Measurements from ENCODE around the gene GLCCI1.
"Not testable (repeated sequence)": the region's sequence is repeated elsewhere in the genome, so short reads cannot be mapped to it uniquely, and the experiment has no call there.

Gene GLCCI1

DNA sequence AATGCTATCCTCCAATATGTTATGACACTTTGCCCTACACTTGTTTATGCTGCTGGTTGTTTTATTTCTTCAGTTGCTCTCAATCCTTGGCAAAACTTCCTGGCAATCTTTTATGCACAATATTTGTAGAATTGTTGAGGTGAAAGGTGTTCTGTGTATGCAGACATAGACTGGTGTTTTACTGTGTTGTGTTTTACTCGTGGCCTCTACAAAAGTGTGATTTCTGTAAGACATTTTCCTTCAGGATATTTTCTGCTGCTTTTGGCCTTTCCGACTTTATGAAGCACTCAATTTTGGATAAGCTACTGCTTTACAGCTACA, 21.8 kb downstream of the GLCCI1 start:
- no peak for DNase-seq

DNA sequence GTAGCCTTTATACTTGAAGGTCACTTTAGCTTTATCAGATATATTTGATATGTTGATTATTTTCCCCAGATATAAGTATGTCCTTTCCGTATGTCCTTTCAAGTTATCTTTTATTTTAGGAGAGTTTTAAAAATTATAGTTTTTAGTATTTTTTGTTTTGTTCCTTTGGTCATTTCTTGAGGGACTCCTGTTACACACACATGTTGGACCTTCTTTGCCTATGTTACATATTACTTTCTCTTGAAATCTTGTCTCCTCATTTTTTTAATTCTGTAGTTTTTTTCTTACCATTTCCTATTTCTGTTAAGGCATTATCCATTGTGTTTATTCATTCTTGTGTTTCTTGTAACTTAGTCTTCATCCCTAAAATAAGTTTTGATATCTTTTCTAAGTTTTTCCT, 23.9 kb downstream of the GLCCI1 start:
- DNase-seq, result no peak

DNA sequence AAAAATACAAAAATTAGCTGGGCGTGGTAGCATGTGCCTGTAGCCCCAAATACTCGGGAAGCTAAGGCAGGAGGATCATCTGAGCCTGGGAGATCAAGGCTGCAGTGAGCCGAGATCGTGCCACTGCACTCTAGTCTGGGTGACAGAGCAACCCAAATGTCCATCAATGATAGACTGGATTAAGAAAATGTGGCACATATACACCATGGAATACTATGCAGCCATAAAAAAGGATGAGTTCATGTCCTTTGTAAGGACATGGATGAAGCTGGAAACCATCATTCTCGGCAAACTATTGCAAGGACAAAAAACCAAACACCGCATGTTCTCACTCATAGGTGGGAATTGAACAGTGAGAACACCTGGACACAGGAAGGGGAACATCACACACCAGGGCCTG, 26.8 kb downstream of the GLCCI1 start:
- not testable (repeated sequence) for DNase-seq

DNA sequence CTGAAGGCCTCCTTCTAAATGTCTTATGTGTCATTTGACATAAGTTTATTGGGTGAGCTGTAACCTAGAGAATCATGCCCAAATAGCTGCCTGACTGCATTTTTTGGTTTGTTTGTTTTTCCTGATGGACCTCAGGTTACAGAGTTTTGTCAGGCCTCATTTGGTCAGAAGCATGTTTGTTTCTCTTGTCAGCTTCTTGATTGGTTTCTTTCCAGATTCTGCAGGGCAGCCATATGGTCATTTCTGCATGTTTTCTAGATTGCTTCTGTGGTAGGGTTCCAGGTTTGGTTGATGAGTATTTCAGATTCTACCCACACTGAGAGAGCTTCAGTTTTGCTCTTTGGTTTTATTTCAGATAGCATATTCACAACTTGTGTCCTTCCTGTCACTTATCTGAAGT, 28.0 kb downstream of the GLCCI1 start:
- no peak for DNase-seq

DNA sequence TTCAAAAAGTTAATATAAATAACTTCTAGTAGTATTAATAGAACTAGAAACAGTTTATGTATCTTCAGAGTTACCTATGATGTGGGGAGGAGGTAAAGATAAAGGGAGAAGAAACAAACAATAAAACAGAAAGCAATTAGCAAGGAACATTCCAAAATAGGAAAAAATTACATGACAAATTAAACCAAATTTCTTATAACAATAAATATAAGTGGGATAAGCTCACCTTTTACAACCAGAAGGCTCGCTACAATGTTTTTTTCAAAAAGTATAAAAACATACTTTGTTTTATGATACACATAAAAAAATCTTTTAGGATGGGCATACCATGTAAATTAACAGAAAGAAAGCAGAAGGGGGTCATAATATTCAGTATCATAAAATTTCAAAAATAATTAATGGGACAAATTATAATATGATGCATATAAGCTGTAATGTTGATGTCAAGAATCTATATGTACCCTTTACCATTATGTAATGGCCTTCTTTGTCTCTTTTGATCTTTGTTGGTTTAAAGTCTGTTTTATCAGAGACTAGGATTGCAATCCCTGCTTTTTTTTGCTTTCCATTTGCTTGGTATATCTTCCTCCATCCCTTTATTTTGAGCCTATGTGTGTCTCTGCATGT, 31.8 kb downstream of the GLCCI1 start:
- no peak for DNase-seq

DNA sequence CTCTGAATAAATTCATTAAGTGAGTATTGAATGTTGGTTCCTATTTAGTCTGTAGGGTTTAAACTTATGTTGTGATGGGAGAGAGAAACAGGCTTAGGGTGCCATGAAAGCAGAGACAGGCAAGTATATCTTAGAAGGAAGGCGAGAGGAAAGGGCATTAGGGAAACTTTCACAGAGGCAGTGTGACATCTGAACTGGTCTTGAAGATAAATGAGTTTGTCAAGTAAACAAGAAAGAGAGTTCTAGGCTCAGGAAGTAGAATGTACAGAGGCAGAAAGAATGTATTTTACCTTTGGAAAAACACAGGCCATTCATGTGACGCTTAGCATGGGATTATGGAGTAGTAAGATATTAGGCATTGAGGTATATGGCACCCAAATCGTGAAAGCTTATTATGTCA, 34.5 kb downstream of the GLCCI1 start:
- no peak for DNase-seq

DNA sequence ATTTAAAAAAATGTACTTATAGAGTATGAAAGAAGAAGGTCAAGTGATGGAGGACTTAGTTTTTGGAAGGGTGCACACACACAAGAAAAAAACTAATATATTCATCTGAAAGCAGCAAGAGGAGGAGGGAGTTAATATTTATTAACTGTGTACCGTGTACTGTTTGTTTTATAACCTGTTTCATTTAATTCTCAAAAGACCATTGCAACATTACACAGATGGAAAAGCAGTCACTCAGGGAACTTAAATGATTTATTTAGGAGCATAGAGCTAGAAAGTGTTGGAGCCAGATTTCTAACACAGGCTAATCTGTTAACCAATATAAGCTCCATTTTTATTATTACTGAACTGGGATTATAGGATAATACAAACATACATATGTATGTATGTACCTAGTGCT, 36.7 kb downstream of the GLCCI1 start:
- DNase-seq, result no peak

DNA sequence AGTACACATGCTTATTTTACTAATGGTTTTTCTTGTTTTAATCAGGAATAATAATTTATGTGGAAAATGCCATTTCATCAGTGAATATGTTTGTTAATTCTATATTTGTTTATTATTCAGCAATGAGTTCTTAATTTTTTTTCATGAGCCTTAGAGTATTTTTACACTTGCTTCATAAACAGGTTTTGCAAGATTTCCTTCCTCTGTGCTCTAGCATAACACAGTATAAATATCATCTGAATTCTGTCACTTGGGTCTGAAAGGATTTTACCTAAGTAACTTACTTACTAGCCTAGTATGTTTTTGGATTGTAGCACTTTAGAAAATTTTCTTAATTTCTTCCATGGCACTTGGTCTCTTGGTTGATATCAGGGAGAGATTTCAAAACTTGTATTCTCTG, 45.8 kb downstream of the GLCCI1 start:
- no peak for DNase-seq

DNA sequence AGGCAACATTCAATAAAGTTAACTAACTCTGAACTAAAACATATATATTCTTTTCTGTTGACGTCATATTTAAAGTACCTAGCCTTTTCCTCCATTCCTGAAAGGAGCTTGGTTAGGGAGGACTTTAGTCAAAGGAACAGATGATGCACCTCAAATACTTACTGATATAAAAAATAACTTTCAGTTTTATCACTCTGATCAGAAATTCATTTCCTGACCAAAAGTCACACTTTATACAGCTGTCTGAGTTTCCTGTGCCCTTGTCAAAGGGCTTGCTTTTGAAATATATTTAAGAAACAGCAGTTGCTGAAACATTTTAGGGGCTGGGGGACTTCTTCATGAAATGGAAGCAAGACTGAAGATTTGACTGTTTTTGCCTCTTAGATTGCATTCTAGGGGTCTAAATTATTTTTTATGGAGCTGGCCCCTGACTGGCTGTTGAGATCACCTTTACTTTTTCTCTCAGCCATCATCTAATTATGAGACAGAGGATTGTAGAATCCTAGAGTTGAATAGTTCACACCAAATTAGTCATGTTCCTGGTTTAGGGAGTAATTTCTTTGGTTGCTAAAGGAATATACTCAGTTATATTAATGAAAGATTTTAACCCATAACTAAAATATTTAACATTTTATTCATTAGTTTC, 46.6 kb downstream of the GLCCI1 start:
- peak; percentile 63 for DNase-seq

DNA sequence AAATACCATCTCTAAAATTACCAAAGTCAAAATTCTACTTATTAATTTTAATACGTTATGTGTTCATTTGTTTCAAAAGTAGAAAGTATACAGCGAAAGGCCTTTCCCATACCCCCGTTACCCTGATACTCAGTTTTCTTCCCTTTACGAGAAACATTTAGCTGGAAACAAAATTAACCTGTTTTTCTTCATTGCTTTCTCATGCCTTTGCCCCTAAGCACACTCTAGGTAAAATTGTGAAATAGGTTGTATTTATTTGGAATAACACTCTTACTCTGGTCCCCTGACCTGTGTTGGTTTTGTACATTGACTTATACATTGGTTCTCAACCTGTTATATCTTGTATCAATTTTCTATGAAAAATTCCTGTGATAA, 47.1 kb downstream of the GLCCI1 start:
- DNase-seq, result no peak

DNA sequence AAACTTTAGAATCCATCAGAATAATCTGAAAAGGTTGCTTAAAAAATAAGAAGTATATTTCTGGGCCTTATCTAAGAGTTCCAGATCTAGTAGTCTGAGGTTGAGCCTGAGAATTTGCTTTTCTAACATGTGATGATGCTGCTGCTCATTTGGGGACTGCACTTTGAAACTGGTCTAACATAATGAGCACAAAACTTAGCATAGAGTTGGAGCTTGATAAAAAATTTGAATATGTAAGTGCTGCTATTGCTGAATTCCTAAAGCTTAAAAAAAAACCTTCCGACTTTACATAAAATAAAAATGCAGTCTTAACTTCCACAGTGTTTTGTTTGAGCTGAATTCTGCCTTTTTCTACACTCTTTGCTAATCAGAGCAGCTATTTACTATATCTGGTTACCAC, 48.8 kb downstream of the GLCCI1 start:
- DNase-seq, result no peak

DNA sequence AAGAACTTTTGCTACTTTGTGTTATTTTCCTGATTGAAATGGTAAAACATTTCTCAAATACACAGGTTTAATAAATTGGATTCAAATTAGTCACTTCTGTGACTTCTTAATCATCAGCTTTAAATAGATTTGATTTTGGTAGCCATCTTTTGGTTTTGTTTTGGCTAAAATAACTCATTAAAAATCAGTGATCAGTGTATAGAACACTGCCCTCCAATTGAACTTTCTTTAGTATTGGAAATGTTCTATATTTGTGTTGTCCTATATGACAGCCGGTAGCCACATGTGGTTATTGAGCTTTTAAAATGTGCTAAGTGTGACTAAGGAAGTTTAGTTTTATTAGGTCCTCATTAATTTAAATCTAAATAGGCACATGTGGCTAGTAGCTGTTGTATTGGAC, 50.4 kb downstream of the GLCCI1 start:
- DNase-seq, result no peak

DNA sequence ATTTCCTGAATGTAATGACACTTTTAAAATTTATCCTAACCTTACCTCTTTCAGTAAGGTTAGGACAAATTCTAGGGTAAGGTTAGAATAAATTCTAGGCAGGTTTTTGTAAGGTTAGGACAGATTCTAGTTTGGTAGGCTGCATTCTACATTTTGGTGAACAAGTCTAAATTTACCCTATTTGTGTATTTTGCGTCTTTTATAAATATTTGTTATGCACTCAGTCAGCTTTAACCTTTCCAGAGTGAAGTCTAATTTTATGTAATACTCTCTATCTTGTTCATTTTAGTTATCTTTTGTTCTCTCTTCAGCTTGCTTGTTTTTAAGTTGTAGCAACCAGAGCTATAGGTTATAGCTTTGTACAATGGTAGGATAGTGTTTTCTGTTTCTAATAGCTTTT, 54.0 kb downstream of the GLCCI1 start:
- no peak for DNase-seq

DNA sequence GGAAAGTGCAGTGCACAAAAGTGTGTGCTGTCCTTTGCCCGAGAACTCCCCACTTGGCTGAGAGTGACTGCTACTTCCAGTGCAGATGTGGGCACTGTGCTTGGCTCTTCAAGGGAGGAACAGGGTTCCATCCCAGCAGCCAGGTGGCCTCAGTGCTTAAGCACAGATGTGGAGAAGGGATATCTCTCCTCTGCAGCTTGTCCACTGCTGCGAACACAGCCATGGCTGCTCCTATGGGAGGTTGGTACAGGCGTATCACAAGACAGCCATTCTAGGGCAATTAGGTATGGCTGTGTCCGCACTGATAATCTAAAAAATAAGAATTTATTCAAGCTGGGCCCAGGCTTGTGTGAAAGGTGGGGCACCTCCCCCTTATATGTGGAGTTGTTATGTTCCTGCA, 66.6 kb downstream of the GLCCI1 start:
- no peak for DNase-seq

DNA sequence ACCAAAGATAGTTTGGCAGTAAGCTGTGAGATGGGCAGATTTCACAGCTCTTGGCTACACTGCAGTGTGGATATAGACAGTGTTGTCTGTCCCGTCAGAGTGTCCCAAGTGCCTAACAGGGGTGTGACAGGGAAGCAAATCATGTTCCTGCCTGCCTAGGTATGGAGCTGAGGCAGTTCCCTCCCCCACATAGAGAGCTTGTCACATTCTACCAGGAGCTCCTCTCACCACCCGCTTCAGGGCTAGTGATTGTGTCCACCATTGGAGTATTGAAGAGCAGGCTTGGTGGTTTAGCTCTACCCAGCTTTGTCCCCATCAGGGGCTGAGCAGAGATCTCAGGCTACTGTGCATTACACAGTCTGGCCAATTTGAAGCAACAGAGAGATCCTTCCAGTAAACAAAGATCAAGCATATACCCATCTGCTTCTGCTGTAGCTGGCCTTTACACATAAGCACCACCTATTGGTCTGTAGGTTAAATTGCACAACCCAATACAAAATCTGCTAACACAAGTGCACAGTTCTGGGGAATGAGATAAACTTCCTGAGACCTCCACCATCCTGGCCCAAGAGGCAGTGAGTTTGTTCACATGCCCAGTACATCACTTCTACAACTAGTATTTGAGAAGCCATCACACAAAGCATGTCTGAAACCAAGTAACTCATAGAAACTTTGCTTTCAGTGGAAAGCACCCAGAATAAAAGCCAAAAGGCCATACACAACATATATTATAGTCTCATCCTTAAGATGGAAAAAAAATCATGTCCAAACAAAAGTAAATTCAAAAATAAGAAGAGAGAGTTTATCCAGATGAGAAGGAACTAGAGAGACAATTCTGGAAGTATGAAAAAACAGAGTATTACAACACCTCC, 67.3 kb downstream of the GLCCI1 start:
- DNase-seq, result peak; percentile 63

DNA sequence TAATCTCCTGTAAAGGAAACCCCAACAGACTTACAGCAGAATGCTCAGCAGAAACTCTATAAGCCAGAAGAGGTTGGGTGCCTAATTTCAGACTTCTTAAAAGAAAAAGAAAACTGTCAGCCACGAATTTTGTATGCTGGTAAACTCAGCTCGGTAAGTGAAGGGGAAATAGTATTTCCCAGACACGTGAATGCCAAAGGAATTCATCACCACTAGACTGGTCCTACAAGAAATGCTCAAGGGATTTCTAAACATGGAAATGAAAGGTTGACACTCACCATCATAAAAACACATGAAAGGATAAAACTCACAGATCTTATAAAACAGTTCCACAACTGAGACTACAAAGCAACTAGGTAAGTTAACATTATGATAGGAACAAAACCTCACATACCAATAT, 68.6 kb downstream of the GLCCI1 start:
- DNase-seq, result no peak

DNA sequence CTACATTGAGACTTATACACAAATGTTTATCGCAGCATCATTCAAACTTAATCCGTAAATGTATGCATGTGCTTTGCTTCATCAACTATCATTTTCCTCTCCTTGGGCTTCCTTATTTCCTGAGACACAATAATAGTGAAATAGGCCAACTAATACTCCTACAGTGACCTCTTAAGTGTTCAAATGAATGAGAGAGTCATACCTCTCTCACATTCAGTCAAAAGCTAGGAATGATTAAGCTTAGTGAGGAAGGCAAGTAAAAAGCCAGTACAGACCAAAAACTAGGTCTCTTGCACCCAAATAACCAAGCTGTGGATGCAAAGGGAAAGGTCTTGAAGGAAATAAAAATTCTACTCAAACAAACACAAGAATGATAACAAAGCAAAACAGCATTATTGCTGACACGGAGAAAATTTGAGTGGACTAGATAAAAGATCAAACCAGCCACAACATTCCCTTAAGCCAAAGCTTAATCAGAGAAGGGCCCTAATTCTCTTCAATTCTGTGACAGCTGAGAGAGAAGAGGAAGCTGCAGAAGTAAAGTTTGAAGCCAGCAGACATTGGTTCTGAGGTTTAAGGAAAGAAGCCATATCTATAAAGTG, 72.3 kb downstream of the GLCCI1 start:
- no peak for DNase-seq

DNA sequence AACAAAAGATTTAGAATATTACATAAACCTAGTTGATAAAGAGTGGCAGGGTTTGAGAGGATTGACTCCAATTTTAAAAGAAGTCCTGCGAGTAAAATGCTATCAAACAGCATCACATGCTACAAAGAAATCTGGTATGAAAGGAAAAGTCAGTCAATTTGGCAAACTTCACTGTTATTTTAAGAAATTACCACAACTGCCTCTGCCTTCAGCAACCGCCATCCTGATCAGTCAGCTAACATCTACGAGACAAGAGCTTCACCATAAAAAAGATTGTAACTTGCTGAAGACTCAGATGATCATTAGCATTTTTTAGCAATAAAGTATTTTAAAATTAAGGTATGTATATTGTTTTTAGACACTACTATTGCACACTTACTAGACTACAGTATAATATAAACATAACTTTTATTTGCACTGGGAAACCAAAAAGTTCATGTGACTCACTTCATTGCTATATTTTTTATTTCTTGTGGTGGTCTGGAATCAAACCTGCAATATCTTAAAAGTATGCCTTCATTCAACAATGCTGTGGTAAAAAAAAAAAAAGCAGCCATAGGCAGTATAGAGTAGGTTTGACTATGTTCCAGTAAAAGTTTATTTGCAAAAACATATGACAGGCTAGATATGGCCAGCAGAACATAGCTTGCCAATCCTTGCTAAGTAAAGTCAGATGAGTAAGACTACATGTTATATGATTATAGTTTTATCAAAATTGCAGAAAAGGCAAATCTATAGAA, 74.4 kb downstream of the GLCCI1 start:
- DNase-seq, result no peak

DNA sequence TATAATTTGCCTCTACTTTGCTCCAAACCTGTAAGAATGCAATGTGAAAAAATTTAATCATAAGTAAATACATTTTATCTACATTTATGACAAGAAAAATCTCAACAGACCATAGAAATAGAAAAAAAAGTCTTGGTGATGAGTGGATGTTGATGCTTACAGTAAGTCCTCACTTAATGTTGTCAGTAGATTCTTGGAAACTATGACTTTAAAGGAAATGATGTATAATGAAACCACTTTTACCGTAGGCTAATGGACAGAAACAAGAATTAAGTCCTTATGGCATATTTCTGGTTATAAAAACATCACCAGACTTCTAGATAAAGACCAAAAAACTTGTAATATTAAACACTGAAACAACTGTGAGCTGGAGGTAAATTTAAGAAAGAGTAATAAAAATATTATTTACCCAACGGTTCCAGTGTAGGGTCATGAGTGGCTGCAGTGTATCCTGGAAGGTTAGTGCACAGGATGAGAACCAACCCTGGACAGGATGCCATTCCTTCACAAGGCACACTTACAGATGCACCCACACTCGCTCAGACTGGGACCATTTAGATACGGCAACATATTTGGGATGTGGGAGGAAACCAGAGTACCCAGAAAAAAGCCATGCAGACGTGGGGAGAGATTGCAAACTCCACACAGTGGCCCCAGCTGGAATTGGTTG, 76.3 kb downstream of the GLCCI1 start:
- no peak for DNase-seq

DNA sequence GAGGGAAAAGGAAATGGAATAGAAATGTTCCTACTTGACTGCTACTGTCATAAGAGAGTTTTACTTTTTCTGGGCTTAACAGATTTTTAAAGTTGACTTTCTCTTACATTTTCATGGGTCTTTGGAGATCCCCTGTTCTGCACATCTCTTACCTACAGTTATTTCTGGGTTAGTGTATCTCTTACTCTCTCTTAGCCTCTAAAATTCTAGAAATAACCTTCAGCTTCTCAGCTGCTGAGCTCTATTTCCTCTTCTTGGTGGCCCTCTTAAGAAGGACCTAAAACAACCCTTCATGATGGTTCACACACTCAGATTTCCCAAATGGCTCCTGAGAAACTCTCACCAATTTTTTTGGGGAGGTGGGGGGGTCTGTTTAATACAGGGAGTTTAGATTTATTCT, 79.5 kb downstream of the GLCCI1 start:
- DNase-seq, result not testable (repeated sequence)

DNA sequence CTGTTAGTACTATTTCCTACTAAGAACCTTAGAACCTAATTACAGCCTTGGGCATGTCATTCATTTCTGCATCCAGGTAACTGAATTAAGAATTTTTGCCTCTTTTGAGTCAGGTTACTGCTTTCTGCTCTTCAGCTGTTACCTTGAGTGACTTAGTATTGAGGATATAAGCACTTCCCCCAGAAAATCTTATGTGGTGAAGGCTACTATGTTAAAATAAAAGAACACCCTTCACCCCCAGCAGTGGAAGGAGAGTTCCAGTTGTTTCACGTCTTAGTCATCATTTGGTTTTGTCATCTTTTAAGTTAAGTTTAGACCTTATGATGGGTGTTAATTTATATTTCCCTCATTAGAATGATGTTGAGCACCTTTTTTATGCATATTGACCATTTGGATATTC, 82.8 kb downstream of the GLCCI1 start:
- no peak for DNase-seq

DNA sequence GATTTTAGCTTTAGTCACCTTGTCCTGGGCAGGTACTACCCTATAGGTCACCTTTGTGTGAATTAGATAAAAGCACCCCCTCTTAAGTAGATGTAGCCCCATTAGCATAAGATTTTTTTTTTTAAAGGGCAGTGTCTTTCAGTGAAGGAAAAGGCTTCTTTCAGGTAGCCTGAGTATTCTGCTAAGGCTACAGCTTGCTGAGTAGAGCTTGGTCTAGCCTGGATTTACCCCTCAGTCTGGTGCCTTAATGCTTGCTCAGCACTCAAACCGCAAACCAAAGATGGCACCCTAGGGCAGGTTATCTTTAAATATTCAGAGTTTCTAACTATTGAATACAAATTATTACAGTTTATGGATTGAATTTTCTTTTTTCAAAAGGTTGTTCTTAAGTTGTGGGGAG, 83.4 kb downstream of the GLCCI1 start:
- DNase-seq, result no peak

DNA sequence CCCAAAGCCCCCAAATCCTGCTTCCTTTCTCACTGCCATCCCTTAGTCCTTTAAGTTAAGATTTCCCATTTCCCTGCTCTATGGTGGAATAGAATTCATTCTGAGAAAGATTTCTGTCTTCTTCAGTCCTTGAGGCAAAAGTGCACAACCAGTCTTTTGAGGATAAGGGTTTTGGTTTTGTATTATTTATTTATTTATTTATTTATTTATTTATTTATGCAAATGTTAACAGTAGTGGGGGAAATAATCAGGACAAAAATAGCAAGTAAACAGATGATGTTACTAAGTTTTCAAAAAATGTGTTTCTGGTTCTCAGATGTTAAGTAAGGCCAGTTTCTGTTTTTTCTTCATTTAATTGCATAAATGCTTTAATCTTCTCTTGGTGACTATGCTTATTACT, 84.2 kb downstream of the GLCCI1 start:
- DNase-seq, result no peak

Measured in CD4-positive, alpha-beta T cell treated with Interleukin-4 for 4 hours (primary cell).